WTC11 (cell line): ENCODE results near the gene SLC24A4. TPM values are rescaled to one million over a fixed set of nuclear protein-coding genes. Genes with fewer than 3 reads are reported as not detected.
A peak's percentile ranks its signal among the peaks of the same experiment; 100 is the strongest.

Experiments used
- ATAC-seq: fragments of 200-7000 bp; cut with Tn5 transposase; 2 replicates; pipeline ENCODE4 v1.10.0; 2021; ENCODE audit warnings: mild to moderate bottlenecking, moderate library complexity
- CTCF ChIA-PET: fragments of 300-600 bp; sonication (Branson Sonifier 250); formaldehyde crosslinking; loops from one replicate; lab custom pipeline; 2021; ENCODE audit warnings: antibody characterized with exemption; lab: Charles Lee
- POLR2A ChIA-PET: fragments of 350-600 bp; sonication (Branson Sonifier 250); formaldehyde crosslinking; loops from one replicate; lab custom pipeline; 2021; ENCODE audit warnings: antibody characterized with exemption; lab: Charles Lee
- DNase-seq: peaks from one replicate; pipeline ENCODE4 v3.0.0; 2021; ENCODE audit warnings: low spot score
- H3K27ac Mint-ChIP-seq: 2 replicates; pipeline ENCODE4 v1.8.0; 2021; ENCODE audit warnings: mixed read lengths
- H3K27me3 Mint-ChIP-seq: 2 replicates; pipeline ENCODE4 v1.8.0; 2021; ENCODE audit warnings: low read depth, mild to moderate bottlenecking, moderate library complexity, mixed read lengths
- H3K36me3 Mint-ChIP-seq: 2 replicates; pipeline ENCODE4 v1.8.0; 2021; ENCODE audit warnings: mixed read lengths
- H3K4me1 Mint-ChIP-seq: 2 replicates; pipeline ENCODE4 v1.8.0; 2022; ENCODE audit warnings: mixed read lengths
- H3K4me3 Mint-ChIP-seq: 2 replicates; pipeline ENCODE4 v1.8.0; 2021; ENCODE audit warnings: mild to moderate bottlenecking, moderate library complexity, mixed read lengths
- H3K9me3 Mint-ChIP-seq: 2 replicates; pipeline ENCODE4 v1.8.0; 2021; ENCODE audit warnings: mixed read lengths
- AR ChIP-seq: fragments of 250-450 bp; sonication (Bioruptor Pico); IDR thresholded peaks from 2 replicates; pipeline ENCODE4 v1.9.0; 2021; ENCODE audit warnings: mild to moderate bottlenecking
- CBFB ChIP-seq: sonication (generic); formaldehyde crosslinking; IDR thresholded peaks from 2 replicates; pipeline ENCODE4 v1.8.1; 2022; ENCODE audit warnings: mild to moderate bottlenecking, low read depth, missing genetic modification reagents
- ELF4 ChIP-seq: sonication (generic); formaldehyde crosslinking; IDR thresholded peaks from 2 replicates; pipeline ENCODE4 v1.8.1; 2022; ENCODE audit warnings: low read depth, mild to moderate bottlenecking, moderate library complexity, missing genetic modification reagents
- JAZF1 ChIP-seq: fragments of 250-450 bp; sonication (Bioruptor Pico); IDR thresholded peaks from 2 replicates; pipeline ENCODE4 v1.9.0; 2021; ENCODE audit warnings: moderate library complexity, mild to moderate bottlenecking, inconsistent platforms
- KAT7 ChIP-seq: sonication (generic); formaldehyde crosslinking; IDR thresholded peaks from 2 replicates; pipeline ENCODE4 v1.8.1; 2023; ENCODE audit warnings: missing genetic modification reagents, mild to moderate bottlenecking, borderline replicate concordance
- MYBL2 ChIP-seq: sonication (generic); formaldehyde crosslinking; IDR thresholded peaks from 2 replicates; pipeline ENCODE4 v1.8.1; 2023; ENCODE audit warnings: mild to moderate bottlenecking, moderate library complexity, missing genetic modification reagents
- PRDM15 ChIP-seq: sonication (generic); formaldehyde crosslinking; IDR thresholded peaks from 2 replicates; pipeline ENCODE4 v1.8.0; 2022; ENCODE audit warnings: missing genetic modification reagents
- TCF7 ChIP-seq: sonication (generic); formaldehyde crosslinking; IDR thresholded peaks from 2 replicates; pipeline ENCODE4 v1.8.0; 2022; ENCODE audit warnings: mild to moderate bottlenecking, low read depth, missing genetic modification reagents, moderate library complexity
- ZNF512 ChIP-seq: sonication (generic); formaldehyde crosslinking; IDR thresholded peaks from 2 replicates; pipeline ENCODE4 v1.8.1; 2022; ENCODE audit warnings: missing genetic modification reagents, borderline replicate concordance
- ZNF671 ChIP-seq: fragments of 250-450 bp; sonication (Bioruptor Pico); IDR thresholded peaks from 2 replicates; pipeline ENCODE4 v1.8.0; 2021; ENCODE audit warnings: mild to moderate bottlenecking
- total RNA-seq: library from RNA; stranded (reverse); gene quantifications from 3 replicates; pipeline ENCODE4 v1.2.3, GENCODE V29; 2021

The SLC24A4 gene
- total RNA-seq, 1 experiment from 2014 or later, result 0.90 TPM

- no peak for TF ChIP-seq ZNF512 (CRISPR knock-in tag)
- TF ChIP-seq ZNF671, result no peak
- no peak for TF ChIP-seq MYBL2 (CRISPR knock-in tag)
- no peak for TF ChIP-seq CBFB (CRISPR knock-in tag)
These were observed 64.6 kb downstream of the SLC24A4 start (continued) for GRCh38 chr14:92387578-92387977.

GRCh38 chr14:92389598-92390158 lies 66.7 kb downstream of the SLC24A4 start:
- no peaks in the 10 kb centered on the region for H3K9me3 Mint-ChIP-seq
- ATAC-seq, result peak; percentile 31

More at GRCh38 chr14:92389598-92390158, 66.7 kb downstream of the SLC24A4 start:
- ChIA-PET POLR2A (interaction anchor here (0.6 kb wide), 1 partner anchor 10 kb away, joined by 7 read pairs; no protein-coding TSS in a partner anchor), CTCF (no interaction called here)
- no peak for TF ChIP-seq TCF7 (CRISPR knock-in tag)
- no peak for TF ChIP-seq JAZF1
- TF ChIP-seq ELF4 (CRISPR knock-in tag), result no peak
- TF ChIP-seq KAT7, result no peak
- TF ChIP-seq PRDM15 (CRISPR knock-in tag), result no peak
- no peak for TF ChIP-seq AR (CRISPR knock-in tag)
- no peaks in the 10 kb centered on the region for H3K36me3 Mint-ChIP-seq
- no peaks in the 10 kb centered on the region for H3K27me3 Mint-ChIP-seq
- H3K4me1 Mint-ChIP-seq, result peaks cover 36% of the 10 kb centered on the region
- no peak overlapping the region for H3K27ac Mint-ChIP-seq
- DNase-seq, result no peak
- H3K4me3 Mint-ChIP-seq, result no peak overlapping the region
